Activated CD4-positive, alpha-beta T cell treated with anti-CD3 and anti-CD28 coated beads for 4 hours (primary cell): ENCODE results near the gene MEST.
"Not testable (repeated sequence)": the region's sequence is repeated elsewhere in the genome, so short reads cannot be mapped to it uniquely, and the experiment has no call there.

Source experiments
- DNase-seq, 2 donors: peaks; one replicate each; pipeline ENCODE4 v3.0.0-alpha.2; 2020

MEST gene

DNA sequence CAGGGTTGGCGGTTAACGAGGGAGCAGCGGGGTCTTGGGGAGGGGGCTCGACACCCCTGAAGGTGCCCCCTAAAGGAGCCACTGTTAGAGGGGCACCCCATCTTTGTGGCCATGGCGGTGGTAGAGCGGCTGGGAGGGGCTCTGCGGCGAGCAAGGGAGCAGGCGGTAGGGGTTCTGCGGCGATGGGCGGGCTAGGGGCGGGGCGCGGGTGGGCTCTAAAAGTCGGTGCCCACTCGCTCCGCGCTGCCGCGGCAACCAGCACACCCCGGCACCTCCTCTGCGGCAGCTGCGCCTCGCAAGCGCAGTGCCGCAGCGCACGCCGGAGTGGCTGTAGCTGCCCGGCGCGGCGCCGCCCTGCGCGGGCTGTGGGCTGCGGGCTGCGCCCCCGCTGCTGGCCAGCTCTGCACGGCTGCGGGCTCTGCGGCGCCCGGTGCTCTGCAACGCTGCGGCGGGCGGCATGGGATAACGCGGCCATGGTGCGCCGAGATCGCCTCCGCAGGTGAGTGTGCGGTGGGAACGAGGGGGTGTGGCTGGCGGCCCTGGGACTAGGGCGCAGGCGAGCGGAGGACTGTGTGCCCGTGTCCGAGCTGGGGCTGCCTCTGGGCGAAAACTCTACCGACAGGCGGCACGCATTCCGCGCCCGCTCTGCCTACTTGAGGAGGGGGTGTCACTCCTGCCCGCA, at the start of gene MEST:
Gene MEST (plus strand): TSS at position 245 of the 682 bp plus-strand sequence. CDS start 229 bp downstream, at position 474.
- no peak for DNase-seq

DNA sequence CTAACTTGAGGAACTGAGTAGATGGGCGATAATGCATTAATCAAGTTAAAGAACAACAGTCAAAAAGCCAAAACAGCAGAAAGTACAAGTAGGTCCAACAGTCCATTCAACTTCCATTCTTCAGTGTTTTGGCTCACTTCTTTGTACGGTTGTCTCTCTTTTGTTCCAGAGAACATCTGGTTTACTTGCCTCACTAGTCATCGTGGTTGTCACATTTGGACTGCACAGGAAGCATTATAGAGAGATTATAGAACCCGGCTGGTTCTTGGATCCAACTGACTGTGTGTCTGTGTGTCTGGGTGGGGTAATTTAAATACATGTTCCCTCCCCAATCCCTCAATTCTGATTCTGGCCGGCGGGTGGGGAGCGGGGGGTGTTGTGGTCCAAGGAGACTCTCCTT, 49.3 kb upstream of the MEST start:
- DNase-seq = no peak

DNA sequence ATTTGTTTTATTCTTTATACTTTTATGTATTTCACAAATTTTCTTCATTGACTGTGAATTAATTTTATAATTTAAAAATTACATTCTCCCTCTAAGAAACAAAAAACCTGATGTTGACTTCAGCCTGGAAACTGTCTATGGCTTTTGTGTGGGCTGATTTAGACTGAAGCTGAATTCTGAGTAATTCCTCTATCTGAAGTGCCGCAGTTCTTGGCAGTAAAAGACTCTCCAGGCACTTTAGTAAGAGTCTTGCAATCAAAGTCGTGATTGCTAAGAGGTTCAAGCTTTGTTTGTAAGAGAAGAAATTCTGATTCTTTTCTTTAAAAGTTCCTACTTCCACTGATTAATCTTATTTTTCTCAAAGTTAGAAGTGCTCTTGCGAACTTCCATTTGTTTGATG, 47.7 kb upstream of the MEST start:
- no peak for DNase-seq

DNA sequence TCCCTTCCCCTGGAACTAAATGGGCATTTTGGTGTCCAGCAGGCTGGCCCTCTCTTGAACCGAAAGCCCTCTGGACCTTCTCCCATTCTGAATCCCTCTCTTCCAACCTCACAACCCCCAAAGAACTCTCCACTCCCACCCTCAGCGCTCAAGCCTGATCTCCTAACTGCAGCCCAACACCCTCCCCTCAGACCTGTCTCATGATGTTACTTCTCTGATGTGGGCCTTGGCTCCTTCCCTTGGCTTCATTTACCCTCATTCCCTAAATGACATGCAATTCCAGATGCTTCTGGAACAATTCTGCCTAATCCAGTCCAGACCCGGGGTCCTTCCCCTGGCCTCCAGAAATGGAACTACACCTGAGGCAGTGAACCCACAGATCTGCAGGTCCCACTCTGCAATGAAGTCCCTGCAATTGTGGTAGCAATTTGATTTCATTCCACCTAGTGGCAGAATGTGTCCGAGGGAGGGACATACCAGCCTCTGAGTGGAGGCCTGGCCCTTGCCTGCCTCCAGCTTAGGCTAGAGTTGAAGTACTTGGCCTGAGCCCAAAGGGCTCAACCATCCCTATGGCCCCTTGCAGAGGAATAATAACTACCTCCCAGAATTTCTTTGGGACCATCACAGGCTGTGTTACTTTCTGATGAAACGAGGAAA, 47.0 kb upstream of the MEST start:
- DNase-seq = no peak

DNA sequence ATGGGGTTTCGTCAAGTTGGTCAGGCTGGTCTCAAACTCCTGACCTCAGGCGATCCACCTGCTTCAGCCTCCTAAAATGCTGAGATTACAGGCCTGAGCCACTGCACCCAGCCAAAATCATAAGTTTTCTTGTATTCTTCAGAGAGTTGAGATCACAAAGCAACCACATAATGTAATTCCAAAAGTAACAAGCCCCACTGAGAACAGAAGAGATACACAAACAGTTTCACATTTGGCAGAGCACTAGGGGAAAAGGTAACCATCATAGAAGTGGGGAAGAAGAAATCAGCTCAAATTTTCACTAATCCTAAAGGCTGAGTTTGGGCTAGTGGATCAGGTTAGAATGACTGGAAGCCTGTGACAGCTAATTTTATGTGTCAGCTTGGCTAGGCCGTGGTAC, 45.6 kb upstream of the MEST start:
- DNase-seq = no peak

- not testable (repeated sequence) for DNase-seq
Observed at GRCh38 chr7:130451344-130451743, 40.5 kb upstream of the MEST start.

DNA sequence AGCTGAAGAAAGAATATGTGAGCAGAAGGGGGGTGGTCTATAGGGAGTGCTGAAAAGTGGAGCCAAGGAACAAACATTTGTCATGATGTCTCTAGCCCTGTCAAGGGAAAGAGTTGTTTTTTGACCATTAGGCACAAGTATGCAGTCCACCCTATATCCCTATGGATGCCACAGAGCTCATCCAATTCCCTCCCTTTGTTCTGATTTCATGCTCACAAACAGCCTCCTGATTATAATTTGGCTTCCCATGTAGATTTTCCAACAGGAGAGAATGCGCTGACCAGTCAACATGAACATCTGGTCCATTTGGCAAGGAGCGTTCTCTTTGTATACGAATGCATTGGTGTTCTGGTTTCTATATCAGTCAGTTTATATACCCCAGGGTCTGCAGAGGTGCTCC, 38.9 kb upstream of the MEST start:
- no peak for DNase-seq

DNA sequence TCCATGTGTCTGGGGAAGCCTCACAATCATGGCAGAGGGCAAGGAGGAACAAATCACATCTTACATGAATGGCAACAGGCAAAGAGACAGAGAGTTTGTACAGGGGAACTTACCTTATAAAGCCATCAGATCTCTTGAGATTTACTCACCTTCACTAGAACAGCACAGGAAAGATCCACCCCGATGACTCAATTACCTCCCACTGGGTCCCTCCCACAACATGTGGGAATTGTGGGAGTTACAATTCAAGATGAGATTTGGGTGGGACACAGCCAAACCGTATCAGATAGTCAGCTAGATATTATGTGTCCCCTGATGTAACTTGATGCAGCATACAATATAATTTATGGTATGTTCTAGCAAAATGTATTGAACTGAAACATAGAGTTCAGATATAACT, 36.9 kb upstream of the MEST start:
- no peak for DNase-seq

- DNase-seq = no peak
Observed at GRCh38 chr7:130458257-130458656, 33.6 kb upstream of the MEST start.

DNA sequence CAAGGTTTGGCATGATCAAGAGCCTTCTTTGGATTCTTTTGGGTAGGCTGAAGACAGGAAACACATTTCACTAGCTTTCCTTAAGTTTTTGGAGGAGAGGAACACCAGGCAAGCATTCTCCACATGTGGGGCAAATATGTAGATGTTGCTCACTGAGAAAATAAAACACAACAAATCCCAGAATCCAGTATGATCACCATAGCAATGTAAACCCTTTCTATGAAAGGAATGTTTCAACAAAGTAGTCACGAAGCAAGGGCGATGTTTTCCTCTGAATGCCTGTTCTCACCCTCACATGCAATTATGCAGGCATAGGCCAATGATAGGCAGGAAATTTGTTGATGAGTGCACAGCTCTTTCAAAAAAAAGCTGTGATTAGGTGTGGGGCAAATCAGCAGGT, 30.6 kb upstream of the MEST start:
- DNase-seq = no peak

DNA sequence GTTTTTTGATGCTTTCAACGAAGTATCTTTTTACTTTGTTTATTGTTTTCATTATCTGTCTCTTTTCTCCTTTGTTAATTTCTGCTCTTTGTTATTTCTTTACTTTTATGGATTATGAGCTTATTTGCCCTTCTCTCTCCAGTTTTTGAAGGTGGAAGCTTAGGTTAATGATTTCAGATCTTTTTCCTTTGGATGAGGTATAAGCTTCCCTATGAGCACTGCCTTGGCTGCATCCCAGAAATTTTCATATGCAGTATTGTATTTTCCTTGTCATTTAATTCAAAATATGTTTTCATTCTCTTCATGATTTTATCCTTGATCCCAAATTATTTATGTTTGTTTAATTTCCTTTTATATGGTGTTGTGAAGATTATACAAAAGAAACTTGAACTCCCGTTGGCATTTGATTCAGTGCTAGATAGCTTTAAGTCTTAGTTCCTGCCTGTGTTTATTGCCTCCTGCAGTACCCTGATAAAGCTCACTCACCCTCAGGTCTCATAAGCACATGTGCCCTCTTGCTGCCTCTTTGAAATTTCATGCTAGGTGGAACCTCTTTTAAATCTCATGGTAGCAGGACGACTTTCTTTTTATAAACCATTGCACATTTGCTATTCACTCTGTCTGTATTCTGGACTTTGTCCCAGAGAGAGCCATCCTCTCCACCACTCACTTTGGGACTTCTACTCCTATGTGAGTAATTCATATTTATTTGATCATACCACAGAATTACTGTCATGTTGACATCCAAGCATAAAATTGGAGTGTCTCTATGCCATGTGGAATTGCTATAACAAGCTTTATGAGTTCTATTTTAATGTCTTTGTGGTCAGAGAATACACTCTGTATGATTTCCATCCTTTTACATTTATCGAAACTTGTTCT, 28.1 kb upstream of the MEST start:
- DNase-seq = no peak

DNA sequence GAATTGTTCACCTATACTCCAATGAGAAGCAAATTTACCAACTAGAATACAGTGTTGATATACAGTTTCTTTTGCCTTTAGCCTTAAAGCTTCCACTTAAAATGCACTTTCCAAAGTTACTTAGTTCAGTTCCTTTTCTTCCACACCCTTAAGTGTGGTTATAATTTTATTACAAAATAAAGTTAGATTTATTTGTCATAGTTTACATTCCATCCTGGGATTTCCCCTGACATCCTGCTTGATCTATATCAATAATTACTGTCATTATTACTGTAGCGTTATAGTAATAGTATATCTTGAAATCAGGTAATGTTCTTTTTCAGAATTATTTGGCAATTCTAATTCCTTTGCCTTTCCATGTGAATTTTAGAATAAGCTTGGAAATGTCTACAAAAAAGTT, 23.3 kb upstream of the MEST start:
- DNase-seq = no peak

- DNase-seq = no peak
Observed at GRCh38 chr7:130471974-130472373, 19.9 kb upstream of the MEST start.

- no peak for DNase-seq
Observed at GRCh38 chr7:130473289-130473688, 18.6 kb upstream of the MEST start.

- no peak for DNase-seq
Observed at GRCh38 chr7:130473876-130474275, 18.0 kb upstream of the MEST start.

DNA sequence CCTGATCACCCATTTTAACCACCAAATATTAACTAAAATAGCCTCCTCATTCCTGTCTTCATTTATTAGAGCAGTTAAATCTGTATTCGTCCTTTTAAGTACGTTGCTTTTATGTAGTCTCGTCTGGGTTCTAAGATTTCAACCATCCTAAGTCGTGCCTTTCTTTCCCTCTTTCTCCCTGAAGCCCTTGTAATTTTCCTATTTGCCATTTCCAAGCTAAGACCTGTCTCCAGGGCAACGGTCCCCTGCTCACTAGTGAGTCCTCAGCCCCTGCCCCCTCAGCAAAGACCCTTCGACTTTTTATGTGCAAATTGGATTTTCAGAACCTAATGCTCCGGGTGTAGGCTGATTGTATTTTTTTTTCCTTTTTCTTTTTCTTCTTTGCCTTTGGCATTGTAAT, 16.1 kb upstream of the MEST start:
- no peak for DNase-seq

- DNase-seq = no peak
Observed at GRCh38 chr7:130476297-130477150, 15.4 kb upstream of the MEST start.

- DNase-seq = no peak
Observed at GRCh38 chr7:130478991-130479390, 12.9 kb upstream of the MEST start.

GRCh38 chr7:130479716-130480400, 12.0 kb upstream of the MEST start:
- no peak for DNase-seq

DNA sequence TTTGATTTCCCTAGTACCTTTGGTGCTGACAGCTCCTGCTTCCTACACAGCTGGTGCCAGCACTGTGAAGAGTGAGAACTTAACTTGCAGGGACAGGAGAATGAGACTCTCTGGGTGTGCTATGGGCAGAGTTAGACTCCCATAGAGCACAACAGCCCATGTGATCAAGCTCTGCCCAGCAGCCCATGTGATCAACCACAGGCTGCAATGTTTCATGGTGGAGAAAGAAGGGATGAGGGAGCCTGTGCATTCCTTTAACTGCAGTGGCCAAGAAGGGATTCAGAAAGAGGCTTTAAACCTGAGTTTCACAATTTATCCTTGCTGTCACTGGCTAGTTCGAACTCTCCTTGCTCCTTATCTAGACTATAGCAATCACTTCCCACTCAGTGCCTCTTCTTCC, 10.0 kb upstream of the MEST start:
- DNase-seq = no peak

DNA sequence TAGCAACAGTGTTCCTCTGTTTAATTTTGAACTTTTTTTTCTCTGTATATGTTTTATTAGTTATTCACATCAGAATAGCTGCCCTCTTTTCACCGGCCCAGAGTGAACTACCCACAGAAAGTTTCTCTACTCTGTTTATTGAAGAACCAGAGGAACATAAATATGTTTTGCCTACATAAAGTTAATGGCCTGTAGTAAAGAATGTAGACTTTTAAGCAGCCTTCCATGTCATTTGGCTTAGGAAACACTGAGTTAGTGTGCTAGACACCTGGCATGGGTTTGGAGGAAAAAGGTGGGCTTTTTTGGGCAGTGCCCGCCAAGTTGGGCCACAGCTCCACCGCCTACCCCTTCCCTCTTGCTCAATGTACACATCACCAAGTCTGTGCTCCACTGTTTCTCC, 8.9 kb upstream of the MEST start:
- DNase-seq = no peak

DNA sequence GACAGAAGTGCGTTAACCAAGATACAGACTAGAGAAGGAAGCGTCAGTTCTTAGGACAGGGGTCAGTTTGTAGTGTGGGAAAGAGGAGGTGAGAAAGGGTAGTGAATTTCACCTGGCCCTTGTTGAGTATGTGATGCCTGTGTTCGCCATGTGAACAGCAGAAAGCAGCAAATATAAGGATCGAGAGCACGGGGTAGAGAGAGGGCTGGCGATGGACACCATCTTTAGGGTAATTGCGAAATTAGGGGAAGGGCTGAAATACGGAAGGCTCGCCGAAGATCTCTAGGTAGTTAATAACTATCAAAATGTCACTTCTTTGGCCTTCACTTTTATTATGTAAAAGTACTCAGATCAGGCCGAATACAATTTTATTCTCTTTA, 6.2 kb upstream of the MEST start:
- no peak for DNase-seq
